G401 (cell line): ENCODE measurements around the gene R3HCC1L. TPM values are rescaled to one million over a fixed set of nuclear protein-coding genes. Genes with fewer than 3 reads are reported as not detected.

Experiments used
- total RNA-seq: library from RNA; depleted of rRNA; stranded (reverse); fragments of >200 nt; shearing (Covaris generic); gene quantifications from 2 replicates; pipeline ENCODE4 v1.2.3, GENCODE V29; 2014; rRNA removed

Gene R3HCC1L
- total RNA-seq, 1 experiment from 2014 or later = 15.1 TPM

Other genes starting within 250 kb of the R3HCC1L start
- 0.10 TPM in 1 of 2 replicates, not detected in the other for gene CRTAC1, start 104.0 kb upstream of the R3HCC1L start, total RNA-seq
- not detected in 2 replicates for gene LOXL4, start 133.5 kb downstream of the R3HCC1L start, total RNA-seq